ENCODE data around the gene CAPN9.

CAPN9 gene

DNA sequence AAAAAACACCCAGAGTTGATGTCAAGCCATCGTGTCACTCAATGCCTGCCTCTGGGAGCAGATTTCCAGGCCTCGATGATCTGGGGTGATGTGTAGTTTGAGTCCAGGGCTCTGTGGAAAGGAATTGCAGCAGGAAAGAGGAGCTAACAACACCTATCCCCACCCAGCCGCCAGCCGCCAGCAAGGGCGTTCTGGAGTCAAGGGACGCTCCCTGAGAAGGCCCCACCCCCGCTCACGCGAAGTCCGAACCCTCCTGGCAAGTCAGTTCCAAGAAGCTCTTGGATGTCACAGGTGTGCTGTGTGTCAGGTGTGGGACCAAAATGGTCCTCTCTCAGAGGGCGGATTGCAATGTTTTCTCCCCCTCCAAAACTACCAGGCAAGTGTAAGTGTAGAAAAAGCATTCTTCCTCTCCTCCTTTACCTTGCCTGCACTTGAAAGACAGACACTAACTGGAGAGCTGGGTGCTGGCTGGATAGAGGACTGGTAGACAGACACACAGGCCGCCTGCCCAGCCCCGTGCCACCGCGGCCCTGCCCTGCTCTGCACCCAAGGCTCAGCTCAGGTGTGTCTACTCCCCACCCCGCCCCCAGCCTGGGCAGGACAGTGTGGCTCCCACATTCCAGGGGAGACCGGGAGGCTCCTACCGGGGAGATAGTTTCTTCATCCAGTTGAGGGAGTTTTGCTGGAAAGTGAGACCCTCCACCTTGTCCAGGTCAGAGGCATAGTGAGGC lies 41.7 kb upstream of the CAPN9 start:
- TF ChIP-seq ZBTB7A (IDR thresholded peaks at IDR 0.05; ENCODE audit: low read depth): no peak
- TF ChIP-seq RAD21 (IDR thresholded peaks at IDR 0.05; ENCODE audit: low read depth): no peak
- no peak for TF ChIP-seq YY1 (IDR thresholded peaks at IDR 0.05; ENCODE audit: low read depth)
- no peak for TF ChIP-seq CEBPB (IDR thresholded peaks at IDR 0.05)
- no peak for TF ChIP-seq TEAD4 (IDR thresholded peaks at IDR 0.05)
- TF ChIP-seq EP300 (IDR thresholded peaks at IDR 0.05; ENCODE audit: borderline replicate concordance): no peak
- TF ChIP-seq, protein P1, sequence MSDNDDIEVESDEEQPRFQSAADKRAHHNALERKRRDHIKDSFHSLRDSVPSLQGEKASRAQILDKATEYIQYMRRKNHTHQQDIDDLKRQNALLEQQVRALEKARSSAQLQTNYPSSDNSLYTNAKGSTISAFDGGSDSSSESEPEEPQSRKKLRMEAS (IDR thresholded peaks at IDR 0.05): no peak
- TF ChIP-seq USF1 (IDR thresholded peaks at IDR 0.05): no peak
- TF ChIP-seq TAF1 (IDR thresholded peaks at IDR 0.05; ENCODE audit: low read depth): no peak
- TF ChIP-seq, protein P2, sequence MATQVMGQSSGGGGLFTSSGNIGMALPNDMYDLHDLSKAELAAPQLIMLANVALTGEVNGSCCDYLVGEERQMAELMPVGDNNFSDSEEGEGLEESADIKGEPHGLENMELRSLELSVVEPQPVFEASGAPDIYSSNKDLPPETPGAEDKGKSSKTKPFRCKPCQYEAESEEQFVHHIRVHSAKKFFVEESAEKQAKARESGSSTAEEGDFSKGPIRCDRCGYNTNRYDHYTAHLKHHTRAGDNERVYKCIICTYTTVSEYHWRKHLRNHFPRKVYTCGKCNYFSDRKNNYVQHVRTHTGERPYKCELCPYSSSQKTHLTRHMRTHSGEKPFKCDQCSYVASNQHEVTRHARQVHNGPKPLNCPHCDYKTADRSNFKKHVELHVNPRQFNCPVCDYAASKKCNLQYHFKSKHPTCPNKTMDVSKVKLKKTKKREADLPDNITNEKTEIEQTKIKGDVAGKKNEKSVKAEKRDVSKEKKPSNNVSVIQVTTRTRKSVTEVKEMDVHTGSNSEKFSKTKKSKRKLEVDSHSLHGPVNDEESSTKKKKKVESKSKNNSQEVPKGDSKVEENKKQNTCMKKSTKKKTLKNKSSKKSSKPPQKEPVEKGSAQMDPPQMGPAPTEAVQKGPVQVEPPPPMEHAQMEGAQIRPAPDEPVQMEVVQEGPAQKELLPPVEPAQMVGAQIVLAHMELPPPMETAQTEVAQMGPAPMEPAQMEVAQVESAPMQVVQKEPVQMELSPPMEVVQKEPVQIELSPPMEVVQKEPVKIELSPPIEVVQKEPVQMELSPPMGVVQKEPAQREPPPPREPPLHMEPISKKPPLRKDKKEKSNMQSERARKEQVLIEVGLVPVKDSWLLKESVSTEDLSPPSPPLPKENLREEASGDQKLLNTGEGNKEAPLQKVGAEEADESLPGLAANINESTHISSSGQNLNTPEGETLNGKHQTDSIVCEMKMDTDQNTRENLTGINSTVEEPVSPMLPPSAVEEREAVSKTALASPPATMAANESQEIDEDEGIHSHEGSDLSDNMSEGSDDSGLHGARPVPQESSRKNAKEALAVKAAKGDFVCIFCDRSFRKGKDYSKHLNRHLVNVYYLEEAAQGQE (IDR thresholded peaks at IDR 0.05; ENCODE audit: low read depth): no peak
- TF ChIP-seq EGR1 (IDR thresholded peaks at IDR 0.05): no peak
- TF ChIP-seq TCF12 (IDR thresholded peaks at IDR 0.05; ENCODE audit: low read depth): no peak
- no peak for TF ChIP-seq NFIC (IDR thresholded peaks at IDR 0.05)
- no peak for TF ChIP-seq CREB1 (IDR thresholded peaks at IDR 0.05; ENCODE audit: low read depth)
- no peak for TF ChIP-seq FOXM1 (IDR thresholded peaks at IDR 0.05; ENCODE audit: borderline replicate concordance, low read depth)

DNA sequence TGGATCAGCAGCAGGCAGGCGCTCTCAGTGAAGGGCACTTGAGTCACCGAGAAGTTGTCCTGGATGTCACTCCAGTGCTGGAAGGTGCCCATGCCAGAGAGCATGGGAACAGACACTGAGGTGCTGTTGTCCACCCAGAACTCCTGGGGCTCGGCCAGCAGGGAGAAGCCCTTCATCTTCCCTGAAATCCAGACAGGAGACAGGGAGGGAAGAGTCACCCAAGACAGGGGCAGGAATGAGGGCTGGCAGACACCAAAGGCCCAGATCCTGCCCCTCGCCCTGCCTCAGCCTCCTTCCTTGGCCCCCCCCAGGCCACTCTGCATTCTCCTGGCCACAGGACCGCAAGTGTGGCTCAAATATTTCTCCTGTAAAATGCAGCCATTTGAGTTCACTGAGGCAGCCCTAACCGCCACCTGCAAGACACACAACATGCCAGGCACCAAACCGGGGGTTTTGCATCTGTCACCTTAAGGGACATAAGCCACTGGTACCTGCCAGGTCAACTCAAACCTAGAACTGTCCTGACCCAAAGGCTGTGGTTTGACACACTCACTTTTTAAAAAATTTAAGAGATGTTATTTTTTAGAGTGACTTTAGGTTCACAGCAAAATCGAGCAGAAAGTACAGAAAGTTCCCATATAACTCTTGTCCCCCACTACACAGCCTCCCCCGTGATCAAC lies 41.0 kb upstream of the CAPN9 start:
- no peak for TF ChIP-seq FOXM1 (IDR thresholded peaks at IDR 0.05; ENCODE audit: borderline replicate concordance, low read depth)
- TF ChIP-seq CEBPB (IDR thresholded peaks at IDR 0.05): no peak
- TF ChIP-seq EGR1 (IDR thresholded peaks at IDR 0.05): no peak
- TF ChIP-seq, protein P1 (IDR thresholded peaks at IDR 0.05): no peak
- no peak for TF ChIP-seq CREB1 (IDR thresholded peaks at IDR 0.05; ENCODE audit: low read depth)
- TF ChIP-seq, protein P2 (IDR thresholded peaks at IDR 0.05; ENCODE audit: low read depth): no peak
- TF ChIP-seq USF1 (IDR thresholded peaks at IDR 0.05): no peak
- no peak for TF ChIP-seq RAD21 (IDR thresholded peaks at IDR 0.05; ENCODE audit: low read depth)
- no peak for TF ChIP-seq TEAD4 (IDR thresholded peaks at IDR 0.05)
- no peak for TF ChIP-seq TCF12 (IDR thresholded peaks at IDR 0.05; ENCODE audit: low read depth)
- TF ChIP-seq NFIC (IDR thresholded peaks at IDR 0.05): no peak
- TF ChIP-seq EP300 (IDR thresholded peaks at IDR 0.05; ENCODE audit: borderline replicate concordance): no peak
- TF ChIP-seq TAF1 (IDR thresholded peaks at IDR 0.05; ENCODE audit: low read depth): no peak
- no peak for TF ChIP-seq ZBTB7A (IDR thresholded peaks at IDR 0.05; ENCODE audit: low read depth)
- no peak for TF ChIP-seq YY1 (IDR thresholded peaks at IDR 0.05; ENCODE audit: low read depth)

DNA sequence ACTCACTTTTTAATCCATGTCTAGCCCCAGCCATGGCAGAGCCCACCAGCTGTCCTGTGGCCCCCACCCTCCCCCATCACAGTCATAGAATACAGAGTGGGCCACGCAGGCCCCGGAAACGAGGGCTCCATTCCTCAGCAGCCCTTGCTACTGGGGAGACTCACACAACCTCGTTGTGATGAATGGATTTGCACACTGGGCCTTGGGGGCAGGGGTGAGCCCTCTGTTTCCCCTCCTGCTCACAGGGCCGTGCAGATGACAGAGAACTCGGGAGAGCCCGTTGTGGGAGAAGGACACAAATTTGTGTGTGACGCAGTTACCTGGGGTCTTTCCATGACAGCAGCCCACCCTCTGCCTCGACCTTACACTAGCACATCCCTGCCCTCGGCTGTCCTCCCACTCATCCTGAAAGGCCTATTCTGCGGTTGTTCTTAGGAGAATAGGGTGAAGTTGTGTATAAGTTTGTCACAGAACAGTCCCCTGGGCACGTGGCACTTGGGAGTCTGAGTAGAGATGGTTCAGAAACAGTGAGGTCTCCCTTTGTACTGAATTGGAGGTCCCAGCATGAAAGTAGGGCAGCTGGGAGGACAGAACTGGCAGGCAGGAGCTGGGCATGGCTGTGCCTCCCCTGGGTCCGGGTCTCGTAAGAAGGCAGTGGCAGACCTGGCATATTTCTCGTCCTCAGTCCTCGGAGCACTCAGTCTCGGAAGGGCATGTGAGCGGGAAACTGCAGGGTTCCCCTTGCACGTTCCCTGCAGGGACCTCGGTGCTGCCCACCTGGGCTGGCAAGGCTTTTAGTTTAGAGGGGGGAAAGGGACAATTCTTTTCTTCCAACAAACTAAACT lies 40.1 kb upstream of the CAPN9 start:
- TF ChIP-seq, protein P2 (IDR thresholded peaks at IDR 0.05; ENCODE audit: low read depth): no peak
- TF ChIP-seq TCF12 (IDR thresholded peaks at IDR 0.05; ENCODE audit: low read depth): no peak
- TF ChIP-seq NFIC (IDR thresholded peaks at IDR 0.05): no peak
- TF ChIP-seq, protein P1 (IDR thresholded peaks at IDR 0.05): no peak
- TF ChIP-seq CREB1 (IDR thresholded peaks at IDR 0.05; ENCODE audit: low read depth): no peak
- TF ChIP-seq ZBTB7A (IDR thresholded peaks at IDR 0.05; ENCODE audit: low read depth): no peak
- TF ChIP-seq RAD21 (IDR thresholded peaks at IDR 0.05; ENCODE audit: low read depth): no peak
- TF ChIP-seq TEAD4 (IDR thresholded peaks at IDR 0.05): no peak
- TF ChIP-seq FOXM1 (IDR thresholded peaks at IDR 0.05; ENCODE audit: borderline replicate concordance, low read depth): no peak
- TF ChIP-seq EGR1 (IDR thresholded peaks at IDR 0.05): no peak

All from Ishikawa (cell line).